ENCODE data around the gene ATP9A.
"Not testable (repeated sequence)": the region's sequence is repeated elsewhere in the genome, so short reads cannot be mapped to it uniquely, and the experiment has no call there.

Gene ATP9A

GRCh38 chr20:51767867-51768758 lies at the start of gene ATP9A:
ATP9A (minus strand) TSS chr20:51768390; CDS start chr20:51768369, 21 bp downstream.
- DNase-seq = peak in 1 of 2 experiments; percentile 9

GRCh38 chr20:51816856-51817255 lies 48.7 kb upstream of the ATP9A start:
- not testable (repeated sequence) for DNase-seq

- no peak for DNase-seq
Measured at GRCh38 chr20:51815383-51816076, 47.3 kb upstream of the ATP9A start.

- DNase-seq = no peak
Measured at GRCh38 chr20:51812861-51813260, 44.7 kb upstream of the ATP9A start.

- DNase-seq = no peak
Measured at GRCh38 chr20:51811514-51812128, 43.4 kb upstream of the ATP9A start.

GRCh38 chr20:51811042-51811355 lies 42.8 kb upstream of the ATP9A start:
- DNase-seq = no peak

GRCh38 chr20:51810155-51811041 lies 42.2 kb upstream of the ATP9A start:
- DNase-seq = no peak

- no peak for DNase-seq
Measured at GRCh38 chr20:51807720-51808250, 39.6 kb upstream of the ATP9A start.

- no peak for DNase-seq
Measured at GRCh38 chr20:51804754-51805153, 36.6 kb upstream of the ATP9A start.

- DNase-seq = no peak
Measured at GRCh38 chr20:51803148-51803854, 35.1 kb upstream of the ATP9A start.

GRCh38 chr20:51802170-51802751 lies 34.1 kb upstream of the ATP9A start, which contains the start of gene SALL4:
SALL4 (minus strand) TSS chr20:51802521; CDS start chr20:51802408, 113 bp downstream.
- no peak for DNase-seq

- no peak for DNase-seq
Measured at GRCh38 chr20:51801823-51802123, 33.6 kb upstream of the ATP9A start.

GRCh38 chr20:51801122-51801822 lies 33.1 kb upstream of the ATP9A start:
- peak in 1 of 2 experiments; percentile 6 for DNase-seq

- DNase-seq = peak; percentile 11 to 12
Measured at GRCh38 chr20:51800872-51801121, 32.6 kb upstream of the ATP9A start.

- DNase-seq = peak; percentile 73 to 80
Measured at GRCh38 chr20:51800060-51800871, 32.1 kb upstream of the ATP9A start.

GRCh38 chr20:51799401-51799860 lies 31.2 kb upstream of the ATP9A start:
- DNase-seq = no peak

GRCh38 chr20:51797357-51798025 lies 29.3 kb upstream of the ATP9A start:
- DNase-seq = no peak

- no peak for DNase-seq
Measured at GRCh38 chr20:51796340-51796739, 28.1 kb upstream of the ATP9A start.

GRCh38 chr20:51792960-51793359 lies 24.8 kb upstream of the ATP9A start:
- no peak for DNase-seq
